OCI-LY7 (cell line): Measurements from ENCODE around the gene CAPN8.

Source experiments
- EZH2phosphoT487 ChIP-seq: fragments of 200-600 bp; sonication (generic); IDR thresholded peaks from 2 replicates; pipeline ENCODE4 v1.6.1; 2018; ENCODE audit warnings: low read depth, borderline replicate concordance, mild to moderate bottlenecking, mixed run types, antibody characterized with exemption, low read length, moderate library complexity, mixed read lengths
- TF ChIP-seq, protein P1 (sequence below): fragments of 200-600 bp; sonication (generic); conservative IDR thresholded peaks from 2 replicates; pipeline ENCODE4 v1.5.1; 2014; ENCODE audit warnings: mild to moderate bottlenecking, antibody characterized with exemption, low read length, moderate library complexity, mixed read lengths

- TF ChIP-seq, protein P1, sequence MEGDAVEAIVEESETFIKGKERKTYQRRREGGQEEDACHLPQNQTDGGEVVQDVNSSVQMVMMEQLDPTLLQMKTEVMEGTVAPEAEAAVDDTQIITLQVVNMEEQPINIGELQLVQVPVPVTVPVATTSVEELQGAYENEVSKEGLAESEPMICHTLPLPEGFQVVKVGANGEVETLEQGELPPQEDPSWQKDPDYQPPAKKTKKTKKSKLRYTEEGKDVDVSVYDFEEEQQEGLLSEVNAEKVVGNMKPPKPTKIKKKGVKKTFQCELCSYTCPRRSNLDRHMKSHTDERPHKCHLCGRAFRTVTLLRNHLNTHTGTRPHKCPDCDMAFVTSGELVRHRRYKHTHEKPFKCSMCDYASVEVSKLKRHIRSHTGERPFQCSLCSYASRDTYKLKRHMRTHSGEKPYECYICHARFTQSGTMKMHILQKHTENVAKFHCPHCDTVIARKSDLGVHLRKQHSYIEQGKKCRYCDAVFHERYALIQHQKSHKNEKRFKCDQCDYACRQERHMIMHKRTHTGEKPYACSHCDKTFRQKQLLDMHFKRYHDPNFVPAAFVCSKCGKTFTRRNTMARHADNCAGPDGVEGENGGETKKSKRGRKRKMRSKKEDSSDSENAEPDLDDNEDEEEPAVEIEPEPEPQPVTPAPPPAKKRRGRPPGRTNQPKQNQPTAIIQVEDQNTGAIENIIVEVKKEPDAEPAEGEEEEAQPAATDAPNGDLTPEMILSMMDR: no peak
- TF ChIP-seq EZH2phosphoT487: no peak
Measured at GRCh38 chr1:223678841-223679240, 13.3 kb upstream of the CAPN8 start.
